NCI-H2081 treated with DMSO at 0.1 percent for 48 hours (cell line): ENCODE results near the gene COX5B.
"Not testable (repeated sequence)": the region's sequence is repeated elsewhere in the genome, so short reads cannot be mapped to it uniquely, and the experiment has no call there.

Source experiments
- DNase-seq: peaks from one replicate; lab custom pipeline; 2025; lab: John Stamatoyannopoulos, UW

COX5B gene

GRCh38 chr2:97654309-97654708, 8.4 kb downstream of the COX5B start:
- DNase-seq: no peak

GRCh38 chr2:97654791-97655190, 8.9 kb downstream of the COX5B start:
- DNase-seq: no peak

GRCh38 chr2:97656129-97656755, 10.4 kb downstream of the COX5B start:
- DNase-seq: no peak

GRCh38 chr2:97656905-97657587, 11.2 kb downstream of the COX5B start:
- no peak for DNase-seq

GRCh38 chr2:97657986-97658690, 12.3 kb downstream of the COX5B start:
- DNase-seq: no peak

- no peak for DNase-seq
Observed at GRCh38 chr2:97658691-97659157, 12.9 kb downstream of the COX5B start.

GRCh38 chr2:97659256-97660043, 13.6 kb downstream of the COX5B start:
- no peak for DNase-seq

GRCh38 chr2:97660044-97660774, 14.3 kb downstream of the COX5B start:
- DNase-seq: no peak

GRCh38 chr2:97660775-97661389, 15.0 kb downstream of the COX5B start:
- no peak for DNase-seq

- no peak for DNase-seq
Observed at GRCh38 chr2:97661927-97662326, 16.1 kb downstream of the COX5B start.

- DNase-seq: peak; percentile 34
Observed at GRCh38 chr2:97662386-97662894, 16.6 kb downstream of the COX5B start.

- DNase-seq: no peak
Observed at GRCh38 chr2:97662895-97663625, 17.2 kb downstream of the COX5B start.

- no peak for DNase-seq
Observed at GRCh38 chr2:97663626-97663961, 17.7 kb downstream of the COX5B start.

- peak; percentile 99 for DNase-seq
Observed at GRCh38 chr2:97663962-97664635, 18.2 kb downstream of the COX5B start, which contains the start of gene ACTR1B. Gene ACTR1B (minus strand): TSS chr2:97664044. CDS start chr2:97663890, 154 bp downstream.

- no peak for DNase-seq
Observed at GRCh38 chr2:97664636-97664970, 18.7 kb downstream of the COX5B start.

GRCh38 chr2:97669448-97669847, 23.6 kb downstream of the COX5B start, which contains the start of gene C2orf92:
Gene C2orf92 (plus strand): TSS chr2:97669713. CDS start chr2:97669789, 76 bp downstream.
- DNase-seq: no peak

- no peak for DNase-seq
Observed at GRCh38 chr2:97670471-97670870, 24.6 kb downstream of the COX5B start.

GRCh38 chr2:97671526-97671925, 25.7 kb downstream of the COX5B start:
- DNase-seq: no peak

- DNase-seq: not testable (repeated sequence)
Observed at GRCh38 chr2:97672606-97673140, 26.8 kb downstream of the COX5B start.
